IPS-18a (cell line): Measurements from ENCODE around the gene TCF7L2.

Experiments
- H3K27ac ChIP-seq: one replicate; pipeline ENCODE4 v1.5.1; 2013; ENCODE audit warnings: low read length
- H3K27me3 ChIP-seq: one replicate; pipeline ENCODE4 v1.6.1; 2013; ENCODE audit warnings: mild to moderate bottlenecking, low read length; ENCODE audit not compliant: control insufficient read depth, insufficient read depth
- H3K36me3 ChIP-seq: one replicate; pipeline ENCODE4 v1.6.1; 2013; ENCODE audit warnings: low read depth, low read length; ENCODE audit not compliant: control insufficient read depth
- H3K4me1 ChIP-seq: one replicate; pipeline ENCODE4 v1.6.1; 2013; ENCODE audit warnings: low read depth, low read length; ENCODE audit not compliant: control insufficient read depth
- H3K4me3 ChIP-seq: one replicate; pipeline ENCODE4 v1.5.1; 2013; ENCODE audit warnings: low read length
- H3K9ac ChIP-seq: one replicate; pipeline ENCODE4 v1.6.1; 2013; ENCODE audit warnings: mild to moderate bottlenecking, low read length, moderate library complexity
- H3K9me3 ChIP-seq: one replicate; pipeline ENCODE4 v1.6.1; 2013; ENCODE audit warnings: low read depth, low read length; ENCODE audit not compliant: control insufficient read depth

TCF7L2 gene

DNA sequence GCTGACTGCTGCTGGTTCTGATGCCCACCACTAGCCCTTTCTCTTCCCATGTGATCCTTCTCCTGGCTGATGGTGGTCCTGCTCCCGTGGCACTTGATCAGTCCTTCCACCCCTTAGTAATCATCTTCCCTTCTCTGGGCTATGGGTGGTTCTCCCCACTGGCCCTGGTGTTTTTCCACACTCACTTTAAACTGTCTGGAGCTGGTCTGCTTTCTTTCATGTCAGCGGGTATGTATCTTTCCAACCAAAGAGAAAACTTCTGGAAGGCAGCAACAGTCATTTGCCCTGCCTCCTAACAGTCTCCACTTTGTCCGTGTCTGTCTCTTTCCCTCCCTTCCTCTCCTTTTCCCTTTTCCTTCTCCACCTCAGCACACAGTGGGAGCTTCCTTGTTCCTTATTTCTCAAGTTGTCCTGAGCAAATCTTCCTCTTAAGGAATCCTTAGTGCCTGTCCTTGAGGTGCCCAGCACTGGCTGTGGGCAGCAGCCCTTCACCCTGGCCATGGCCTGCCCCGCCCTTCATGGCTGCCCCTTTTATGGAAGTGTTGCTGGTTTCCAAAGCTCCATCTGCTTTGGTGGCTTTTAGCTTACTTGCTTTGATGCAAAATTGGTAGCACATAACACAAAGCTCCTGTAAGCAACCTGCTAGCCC lies 189.0 kb downstream of the TCF7L2 start:
- Histone ChIP-seq H3K36me3 (peaks cover 21% of the 10 kb centered on the region), H3K9me3 (no peaks in the 10 kb centered on the region), H3K27ac (peak overlapping the region; percentile 21), H3K27me3 (no peaks in the 10 kb centered on the region), H3K9ac (no peak overlapping the region), H3K4me3 (no peak overlapping the region), H3K4me1 (peaks cover 58% of the 10 kb centered on the region)

GRCh38 chr10:113139699-113140098 lies 189.7 kb downstream of the TCF7L2 start:
- H3K9ac ChIP-seq, result no peak overlapping the region

DNA sequence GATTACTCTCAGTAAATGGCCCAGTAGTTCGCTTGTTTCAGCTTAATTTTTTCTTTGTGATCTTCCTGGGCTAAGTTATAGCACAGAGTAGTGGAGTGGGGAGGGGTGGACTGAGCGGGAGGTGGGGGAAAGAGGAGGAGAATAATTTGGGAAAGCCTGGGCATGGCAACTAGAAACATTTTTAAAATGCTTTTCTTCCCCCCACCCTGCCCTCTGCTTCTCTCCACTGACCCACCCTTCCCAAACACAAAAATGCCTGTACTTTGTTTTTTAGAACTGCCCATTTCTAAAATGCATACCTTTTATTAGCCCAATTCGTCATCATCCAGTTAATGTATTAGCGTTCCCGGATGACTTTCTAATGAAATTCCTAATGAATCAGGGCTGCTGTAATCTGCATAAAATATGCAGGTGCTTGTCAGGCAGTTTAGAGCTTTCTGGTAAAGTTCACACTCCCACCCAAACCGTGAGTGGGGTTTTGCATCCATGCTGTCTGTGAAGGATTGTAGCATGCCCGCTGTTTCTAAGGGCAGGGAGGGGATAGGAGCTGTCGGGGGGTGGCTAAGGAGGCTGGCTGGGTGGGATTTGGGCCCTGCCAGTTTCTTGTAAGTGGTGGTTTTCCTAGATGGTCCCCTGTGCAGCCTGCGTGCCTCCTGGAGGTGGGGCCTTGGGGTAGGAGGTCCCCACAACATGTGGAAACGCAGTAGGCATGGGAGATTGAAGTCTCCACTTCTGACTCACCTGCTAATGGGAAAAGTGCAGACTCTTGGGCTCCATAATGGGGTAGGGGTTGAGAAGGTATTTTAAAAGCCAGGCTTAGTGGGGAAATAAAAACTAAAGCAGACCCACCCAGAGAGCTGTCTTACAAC lies 190.3 kb downstream of the TCF7L2 start:
- H3K36me3 ChIP-seq, result peaks cover 33% of the 10 kb centered on the region
- H3K4me3 ChIP-seq, result no peak overlapping the region
- H3K27ac ChIP-seq, result no peak overlapping the region
- H3K9ac ChIP-seq, result no peak overlapping the region
- H3K27me3 ChIP-seq, result no peaks in the 10 kb centered on the region
- no peaks in the 10 kb centered on the region for H3K9me3 ChIP-seq
- H3K4me1 ChIP-seq, result peaks cover 44% of the 10 kb centered on the region

More at GRCh38 chr10:113139699-113140098, 189.7 kb downstream of the TCF7L2 start:
- Histone ChIP-seq H3K36me3 (peaks cover 28% of the 10 kb centered on the region), H3K4me1 (peaks cover 51% of the 10 kb centered on the region), H3K9me3 (no peaks in the 10 kb centered on the region), H3K27ac (no peak overlapping the region), H3K27me3 (no peaks in the 10 kb centered on the region), H3K4me3 (no peak overlapping the region)

DNA sequence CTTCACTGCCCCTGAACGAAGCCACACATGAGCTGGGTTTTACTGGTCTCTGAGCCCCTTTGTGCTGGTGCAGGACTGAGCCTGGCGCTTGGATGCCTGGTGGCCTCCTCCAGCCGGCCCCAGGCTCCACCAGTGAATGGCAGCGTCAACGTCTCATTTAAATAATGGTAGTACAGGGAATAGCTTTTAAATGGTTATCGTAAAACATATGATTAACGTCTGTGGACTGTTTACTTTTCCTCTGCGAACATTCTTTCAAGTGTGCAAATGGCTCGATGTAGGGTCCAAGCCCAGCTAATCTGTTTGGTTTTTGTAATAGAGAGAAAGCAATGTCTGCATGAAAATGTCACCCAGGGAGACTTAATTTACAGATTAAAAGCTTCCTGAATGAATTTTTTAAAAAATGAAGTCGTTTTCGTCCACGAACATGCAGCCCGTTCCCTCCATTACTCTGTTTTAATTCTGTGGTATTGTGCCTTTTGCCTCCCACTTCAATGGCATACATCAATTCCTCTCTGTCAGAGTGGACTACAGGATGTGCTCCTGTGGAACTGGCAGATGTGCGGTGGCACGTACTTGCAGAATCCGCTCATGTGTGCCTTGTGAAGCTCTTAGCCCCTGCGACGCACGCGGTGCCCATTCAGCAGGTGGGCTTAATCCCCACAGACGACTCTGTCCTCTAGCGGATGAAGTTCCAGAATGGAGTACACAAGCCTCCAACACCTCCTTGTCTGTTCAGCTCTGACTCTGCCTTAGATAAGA lies 192.7 kb downstream of the TCF7L2 start:
- Histone ChIP-seq H3K9ac (no peak overlapping the region), H3K36me3 (peaks cover 56% of the 10 kb centered on the region), H3K4me1 (peaks cover 21% of the 10 kb centered on the region), H3K27ac (no peak overlapping the region), H3K9me3 (no peaks in the 10 kb centered on the region), H3K4me3 (no peak overlapping the region), H3K27me3 (no peaks in the 10 kb centered on the region)

- H3K9me3 ChIP-seq, result no peaks in the 10 kb centered on the region
- no peak overlapping the region for H3K27ac ChIP-seq
- H3K36me3 ChIP-seq, result peaks cover 72% of the 10 kb centered on the region
- no peaks in the 10 kb centered on the region for H3K27me3 ChIP-seq
- no peak overlapping the region for H3K4me3 ChIP-seq
- H3K4me1 ChIP-seq, result peaks cover 10% of the 10 kb centered on the region
- H3K9ac ChIP-seq, result no peak overlapping the region
Observed at GRCh38 chr10:113144576-113144975, 194.5 kb downstream of the TCF7L2 start.

- no peaks in the 10 kb centered on the region for H3K4me1 ChIP-seq
- no peak overlapping the region for H3K27ac ChIP-seq
- peaks cover 92% of the 10 kb centered on the region for H3K36me3 ChIP-seq
- H3K9ac ChIP-seq, result no peak overlapping the region
- no peak overlapping the region for H3K4me3 ChIP-seq
- no peaks in the 10 kb centered on the region for H3K27me3 ChIP-seq
- H3K9me3 ChIP-seq, result no peaks in the 10 kb centered on the region
Observed at GRCh38 chr10:113148071-113148825, 198.2 kb downstream of the TCF7L2 start.

DNA sequence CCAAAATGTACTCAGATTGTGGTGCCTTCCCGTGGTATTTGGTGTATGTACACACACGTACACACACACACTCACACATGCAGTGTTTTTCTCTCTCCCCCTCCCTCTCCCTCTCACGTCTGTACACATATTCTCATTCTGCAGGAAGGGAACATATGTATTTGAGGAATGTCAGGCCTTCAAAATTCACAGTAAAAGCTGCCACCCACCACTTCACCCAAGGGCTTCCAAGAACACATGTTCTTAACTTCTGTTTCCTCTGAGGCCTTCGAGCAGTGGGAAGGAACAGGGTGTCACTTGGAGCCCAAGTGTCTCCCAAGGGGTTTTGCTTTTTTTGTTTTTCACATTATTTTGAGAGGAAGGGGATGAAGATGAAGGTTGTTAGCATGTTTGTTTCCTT lies 198.9 kb downstream of the TCF7L2 start:
- Histone ChIP-seq H3K4me3 (no peak overlapping the region), H3K9ac (no peak overlapping the region), H3K4me1 (no peaks in the 10 kb centered on the region), H3K36me3 (peaks cover 94% of the 10 kb centered on the region), H3K27ac (no peak overlapping the region), H3K27me3 (no peaks in the 10 kb centered on the region), H3K9me3 (no peaks in the 10 kb centered on the region)

DNA sequence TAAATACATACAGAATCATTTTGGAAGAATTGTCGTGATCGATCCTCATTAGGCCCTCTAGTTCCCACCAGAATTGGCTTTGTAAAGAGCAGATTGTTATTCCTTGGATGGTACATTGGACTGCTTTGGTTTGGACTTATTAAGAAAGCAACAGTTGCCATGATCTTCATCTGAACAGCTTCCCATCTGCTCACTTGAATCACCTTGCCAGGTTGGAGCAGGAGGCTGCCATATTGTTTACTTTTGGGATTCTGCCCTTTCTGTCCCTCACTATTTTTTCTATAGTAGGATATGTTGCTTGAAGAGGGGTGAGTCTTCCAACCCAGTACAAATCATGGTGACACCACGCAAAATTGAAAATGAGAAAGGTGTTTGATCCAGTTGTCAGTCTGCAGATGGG lies 199.6 kb downstream of the TCF7L2 start:
- Histone ChIP-seq H3K36me3 (peaks cover 94% of the 10 kb centered on the region), H3K9me3 (no peaks in the 10 kb centered on the region), H3K27me3 (no peaks in the 10 kb centered on the region), H3K4me1 (no peaks in the 10 kb centered on the region), H3K9ac (no peak overlapping the region), H3K27ac (no peak overlapping the region), H3K4me3 (no peak overlapping the region)

DNA sequence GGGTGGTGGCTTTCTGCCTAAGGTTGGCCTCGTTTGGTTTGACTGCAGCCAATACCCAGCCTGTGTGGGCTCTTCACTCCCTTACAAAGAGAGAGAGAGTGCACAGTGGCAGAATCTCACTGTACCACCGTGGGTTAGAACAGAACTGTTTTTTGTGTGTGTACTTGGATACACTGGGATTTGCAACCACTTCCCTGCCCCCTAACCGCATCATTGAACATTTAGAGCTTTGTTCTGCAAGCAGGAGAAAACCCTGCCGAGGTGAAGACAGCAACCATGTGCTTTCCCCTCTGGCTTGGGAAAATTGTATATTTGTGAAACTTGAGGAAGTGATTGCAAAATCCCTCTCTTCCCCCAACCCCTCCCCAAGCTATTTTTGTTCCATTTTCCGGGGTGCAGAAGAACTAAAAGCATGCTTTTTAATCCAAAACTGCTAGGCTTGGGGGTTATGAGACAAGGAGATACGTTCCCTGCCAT lies 201.2 kb downstream of the TCF7L2 start:
- no peaks in the 10 kb centered on the region for H3K9me3 ChIP-seq
- no peak overlapping the region for H3K27ac ChIP-seq
- no peak overlapping the region for H3K4me3 ChIP-seq
- no peaks in the 10 kb centered on the region for H3K4me1 ChIP-seq
- H3K27me3 ChIP-seq, result no peaks in the 10 kb centered on the region
- H3K9ac ChIP-seq, result no peak overlapping the region
- H3K36me3 ChIP-seq, result peaks cover 92% of the 10 kb centered on the region

- Histone ChIP-seq H3K4me1 (peaks cover 3% of the 10 kb centered on the region), H3K27ac (no peak overlapping the region), H3K9me3 (no peaks in the 10 kb centered on the region), H3K9ac (no peak overlapping the region), H3K27me3 (no peaks in the 10 kb centered on the region), H3K4me3 (no peak overlapping the region), H3K36me3 (peaks cover 90% of the 10 kb centered on the region)
Observed at GRCh38 chr10:113153493-113154102, 203.6 kb downstream of the TCF7L2 start.
